A549 (cell line): ENCODE results near the gene RBMS3. TPM values are rescaled to one million over a fixed set of nuclear protein-coding genes. Genes with fewer than 3 reads are reported as not detected.

Source experiments
- ATAC-seq, 2 experiments: fragments of 200-7000 bp in 1 of 2; fragments of >200 bp in 1 of 2; cut with Nextera tagmentation in 1 of 2; cut with Tn5 transposase in 1 of 2; 3 replicates each; pipeline versions ENCODE4 v1.8.0 to v1.9.1; 2018 to 2020; ENCODE audit warnings: mild to moderate bottlenecking in 1 of 2, moderate library complexity in 1 of 2
- CTCF ChIA-PET: fragments of 300-600 bp; sonication (Branson Sonifier 250); formaldehyde crosslinking; extraction: SDS; loops from one replicate; lab custom pipeline; 2021; ENCODE audit warnings: antibody characterized with exemption, inconsistent platforms; lab: Yijun Ruan, JAX
- POLR2A ChIA-PET: fragments of 350-600 bp; formaldehyde crosslinking; extraction: SDS; loops from one replicate; lab custom pipeline; 2021; ENCODE audit warnings: antibody characterized with exemption, inconsistent platforms; lab: Yijun Ruan, JAX
- DNase-seq, 2 experiments: peaks; one replicate each; pipeline versions ENCODE4 v3.0.0 to v3.0.0-alpha.2; 2011 to 2016; ENCODE audit warnings: low read depth in 1 of 2, low spot score in 1 of 2
- FAIRE-seq: peaks from 2 replicates; lab custom pipeline; 2011; peaks lifted over from hg19 to GRCh38; lab: Jason Lieb, UNC
- H3K27ac ChIP-seq, 2 experiments: fragments of >200 bp; sonication (Bioruptor Twin); formaldehyde crosslinking; 3 replicates each; pipeline ENCODE4 v1.5.1; 2016 to 2017
- H3K4me1 ChIP-seq: fragments of >200 bp; sonication (Bioruptor Twin); formaldehyde crosslinking; 3 replicates; pipeline ENCODE4 v1.6.1; 2016
- H3K4me2 ChIP-seq: fragments of >200 bp; sonication (Bioruptor Twin); formaldehyde crosslinking; 3 replicates; pipeline ENCODE4 v1.6.1; 2016
- H3K4me3 ChIP-seq: fragments of >200 bp; sonication (Bioruptor Twin); formaldehyde crosslinking; 3 replicates; pipeline ENCODE4 v1.5.1; 2016
- H3K9me3 ChIP-seq: fragments of >200 bp; sonication (Bioruptor Twin); formaldehyde crosslinking; 3 replicates; pipeline ENCODE4 v1.6.1; 2016
- CEBPB ChIP-seq, 2 experiments: fragments of >200 bp in 1 of 2; sonication (Bioruptor Twin) in 1 of 2; formaldehyde crosslinking in 1 of 2; IDR thresholded peaks; 2 replicates each; pipeline ENCODE4 v1.6.1; 2012 to 2016
- CHD4 ChIP-seq: fragments of 200-600 bp; sonication (generic); IDR thresholded peaks from 2 replicates; pipeline ENCODE4 v1.6.1; 2016; ENCODE audit warnings: antibody characterized with exemption, mild to moderate bottlenecking, borderline replicate concordance
- EHF ChIP-seq: fragments of 250-450 bp; sonication (Bioruptor Pico); IDR thresholded peaks from 2 replicates; pipeline ENCODE4 v1.5.0; 2020; ENCODE audit warnings: mild to moderate bottlenecking
- ESRRA ChIP-seq: fragments of 150-350 bp; IDR thresholded peaks from 2 replicates; pipeline ENCODE4 v1.6.1; 2014; ENCODE audit warnings: mild to moderate bottlenecking, low read length, borderline replicate concordance
- HDAC2 ChIP-seq: fragments of 200-600 bp; sonication (generic); IDR thresholded peaks from 2 replicates; pipeline ENCODE4 v1.6.1; 2016
- HOXA7 ChIP-seq: fragments of 250-450 bp; sonication (Bioruptor Pico); IDR thresholded peaks from 2 replicates; pipeline ENCODE4 v1.5.0; 2020; ENCODE audit warnings: mild to moderate bottlenecking, moderate library complexity
- HOXB13 ChIP-seq: fragments of 250-450 bp; sonication (Bioruptor Pico); IDR thresholded peaks from 2 replicates; pipeline ENCODE4 v1.5.0; 2020; ENCODE audit warnings: low read depth, mild to moderate bottlenecking, moderate library complexity
- HOXB5 ChIP-seq: fragments of 250-450 bp; sonication (Bioruptor Pico); IDR thresholded peaks from 2 replicates; pipeline ENCODE4 v1.5.0; 2020; ENCODE audit warnings: mild to moderate bottlenecking, moderate library complexity
- JUNB ChIP-seq: fragments of >200 bp; sonication (Bioruptor Twin); formaldehyde crosslinking; IDR thresholded peaks from 2 replicates; pipeline ENCODE4 v1.6.1; 2016
- KDM5A ChIP-seq: fragments of 200-600 bp; sonication (generic); IDR thresholded peaks from 2 replicates; pipeline ENCODE4 v1.6.1; 2016; ENCODE audit warnings: antibody characterized with exemption, mild to moderate bottlenecking
- MAFK ChIP-seq: fragments of 450-650 bp; IDR thresholded peaks from 2 replicates; pipeline ENCODE4 v1.6.1; 2014; ENCODE audit not compliant: partially characterized antibody
- MAZ ChIP-seq: fragments of 150-350 bp; IDR thresholded peaks from 2 replicates; pipeline ENCODE4 v1.6.1; 2014; ENCODE audit warnings: antibody characterized with exemption, low read depth, low read length, borderline replicate concordance
- MYC ChIP-seq: IDR thresholded peaks from 2 replicates; pipeline ENCODE4 v1.6.1; 2012; ENCODE audit warnings: mild to moderate bottlenecking, inconsistent platforms, low read length, improper control_type of control experiment, borderline replicate concordance
- NFE2L2 ChIP-seq: fragments of 150-350 bp; conservative IDR thresholded peaks from 2 replicates; pipeline ENCODE4 v1.6.1; 2014; ENCODE audit warnings: low read length
- PHF8 ChIP-seq: fragments of 200-600 bp; sonication (generic); IDR thresholded peaks from 2 replicates; pipeline ENCODE4 v1.6.1; 2016; ENCODE audit warnings: low read depth, mild to moderate bottlenecking, antibody characterized with exemption, moderate library complexity, borderline replicate concordance
- RAD21 ChIP-seq, 2 experiments: fragments of >200 bp in 1 of 2; sonication (Bioruptor Twin) in 1 of 2; formaldehyde crosslinking in 1 of 2; IDR thresholded peaks in 1 of 2; conservative IDR thresholded peaks in 1 of 2; 2 replicates in 1 of 2; 3 replicates in 1 of 2; pipeline ENCODE4 v1.6.1; 2012 to 2018; ENCODE audit warnings: inconsistent platforms in 1 of 2
- RARB ChIP-seq: fragments of 250-450 bp; sonication (Bioruptor Pico); IDR thresholded peaks from 2 replicates; pipeline ENCODE4 v1.8.0; 2021; ENCODE audit warnings: mild to moderate bottlenecking, moderate library complexity
- RNF2 ChIP-seq: fragments of 200-600 bp; sonication (generic); IDR thresholded peaks from 2 replicates; pipeline ENCODE4 v1.6.1; 2016; ENCODE audit warnings: low read depth, mild to moderate bottlenecking, antibody characterized with exemption, moderate library complexity, borderline replicate concordance
- SREBF2 ChIP-seq: fragments of 450-650 bp; IDR thresholded peaks from 2 replicates; pipeline ENCODE4 v1.6.1; 2014; ENCODE audit warnings: mild to moderate bottlenecking, moderate library complexity
- ZC3H11A ChIP-seq: fragments of 450-650 bp; IDR thresholded peaks from 2 replicates; pipeline ENCODE4 v1.6.1; 2014; ENCODE audit warnings: antibody characterized with exemption, mild to moderate bottlenecking
- WGBS: methylation state at CpG from one replicate; pipeline ENCODE4 v1.1.6; 2017; ENCODE audit errors: missing lambda C conversion rate; 5-methylcytosine and 5-hydroxymethylcytosine counted together
- polyA plus RNA-seq, 4 experiments: library from polyadenylated mRNA; depleted of rRNA in 3 of 4; stranded (reverse); fragments of >200 nt; fragmentation: RNase III in 1 of 4; extraction: RNeasy Plus Mini Kit Qiagen cat#74134 plus additional on column Dnase treatment in 1 of 4; gene quantifications; 2 replicates in 3 of 4; 3 replicates in 1 of 4; pipeline ENCODE4 v1.2.3, GENCODE V29; 2011 to 2017
- TF ChIP-seq, protein P1 (sequence below): fragments of >200 bp; sonication (Bioruptor Twin); formaldehyde crosslinking; IDR thresholded peaks from 3 replicates; pipeline ENCODE4 v1.5.1; 2016
- TF ChIP-seq, protein P2 (sequence below): fragments of 150-350 bp; IDR thresholded peaks from 2 replicates; pipeline ENCODE4 v1.6.1; 2014; ENCODE audit warnings: low read depth, mild to moderate bottlenecking, low read length
- TF ChIP-seq, protein P3 (sequence below): fragments of 250-450 bp; sonication (Bioruptor Pico); IDR thresholded peaks from 2 replicates; pipeline ENCODE4 v1.5.0; 2021; ENCODE audit warnings: mild to moderate bottlenecking, moderate library complexity, borderline replicate concordance
- TF ChIP-seq, protein P4 (sequence below): fragments of 450-650 bp; IDR thresholded peaks from 2 replicates; pipeline ENCODE4 v1.6.1; 2014; ENCODE audit warnings: antibody characterized with exemption
- TF ChIP-seq, protein P5 (sequence below): fragments of 200-600 bp; sonication (generic); IDR thresholded peaks from 2 replicates; pipeline ENCODE4 v1.6.1; 2016; ENCODE audit warnings: antibody characterized with exemption, mild to moderate bottlenecking, moderate library complexity

The RBMS3 gene
- polyA plus RNA-seq, 2 of the 4 experiments (the other 2 are of a cell fraction): 0.92 to 4.1 TPM

DNA sequence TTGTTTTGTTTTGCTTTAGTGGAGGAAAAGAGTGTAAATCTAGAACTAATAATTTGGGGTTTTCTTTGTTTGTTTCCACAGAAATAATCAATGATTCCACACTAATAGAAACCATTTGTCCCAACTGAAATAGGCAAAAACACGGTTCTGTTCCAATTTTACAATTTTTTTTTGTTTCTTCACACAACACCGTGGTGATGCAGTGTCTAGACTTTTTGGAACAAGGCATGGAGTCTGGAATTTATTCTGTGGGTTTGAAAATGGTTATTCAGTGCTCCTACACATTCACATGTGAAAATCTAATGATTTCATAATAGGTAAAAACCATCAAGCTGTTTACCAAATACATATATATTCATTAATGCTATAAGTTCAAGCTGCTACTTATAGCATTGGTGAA lies 696.5 kb downstream of the RBMS3 start:
- CTCF ChIA-PET: no interaction called here
- FAIRE-seq (no peak), ATAC-seq (no peak)
- POLR2A ChIA-PET: no interaction called here
- H3K4me3 ChIP-seq: no peak overlapping the region
- 0 out of 3 replicates have a peak, but pooled peaks cover 2% of the 10 kb centered on the region for H3K9me3 ChIP-seq
- 10% methylated on average over 2 of the region's 2 CpGs for WGBS
- no peak for TF ChIP-seq CHD4
- TF ChIP-seq HOXB5 (CRISPR knock-in tag): no peak
- TF ChIP-seq MAZ: no peak
- TF ChIP-seq RARB: no peak
- no peak for TF ChIP-seq HDAC2
- TF ChIP-seq, protein P1, sequence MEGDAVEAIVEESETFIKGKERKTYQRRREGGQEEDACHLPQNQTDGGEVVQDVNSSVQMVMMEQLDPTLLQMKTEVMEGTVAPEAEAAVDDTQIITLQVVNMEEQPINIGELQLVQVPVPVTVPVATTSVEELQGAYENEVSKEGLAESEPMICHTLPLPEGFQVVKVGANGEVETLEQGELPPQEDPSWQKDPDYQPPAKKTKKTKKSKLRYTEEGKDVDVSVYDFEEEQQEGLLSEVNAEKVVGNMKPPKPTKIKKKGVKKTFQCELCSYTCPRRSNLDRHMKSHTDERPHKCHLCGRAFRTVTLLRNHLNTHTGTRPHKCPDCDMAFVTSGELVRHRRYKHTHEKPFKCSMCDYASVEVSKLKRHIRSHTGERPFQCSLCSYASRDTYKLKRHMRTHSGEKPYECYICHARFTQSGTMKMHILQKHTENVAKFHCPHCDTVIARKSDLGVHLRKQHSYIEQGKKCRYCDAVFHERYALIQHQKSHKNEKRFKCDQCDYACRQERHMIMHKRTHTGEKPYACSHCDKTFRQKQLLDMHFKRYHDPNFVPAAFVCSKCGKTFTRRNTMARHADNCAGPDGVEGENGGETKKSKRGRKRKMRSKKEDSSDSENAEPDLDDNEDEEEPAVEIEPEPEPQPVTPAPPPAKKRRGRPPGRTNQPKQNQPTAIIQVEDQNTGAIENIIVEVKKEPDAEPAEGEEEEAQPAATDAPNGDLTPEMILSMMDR: no peak
- TF ChIP-seq, protein P2, sequence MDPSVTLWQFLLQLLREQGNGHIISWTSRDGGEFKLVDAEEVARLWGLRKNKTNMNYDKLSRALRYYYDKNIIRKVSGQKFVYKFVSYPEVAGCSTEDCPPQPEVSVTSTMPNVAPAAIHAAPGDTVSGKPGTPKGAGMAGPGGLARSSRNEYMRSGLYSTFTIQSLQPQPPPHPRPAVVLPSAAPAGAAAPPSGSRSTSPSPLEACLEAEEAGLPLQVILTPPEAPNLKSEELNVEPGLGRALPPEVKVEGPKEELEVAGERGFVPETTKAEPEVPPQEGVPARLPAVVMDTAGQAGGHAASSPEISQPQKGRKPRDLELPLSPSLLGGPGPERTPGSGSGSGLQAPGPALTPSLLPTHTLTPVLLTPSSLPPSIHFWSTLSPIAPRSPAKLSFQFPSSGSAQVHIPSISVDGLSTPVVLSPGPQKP: no peak
- TF ChIP-seq HOXA7 (CRISPR knock-in tag): no peak
- TF ChIP-seq, protein P3, sequence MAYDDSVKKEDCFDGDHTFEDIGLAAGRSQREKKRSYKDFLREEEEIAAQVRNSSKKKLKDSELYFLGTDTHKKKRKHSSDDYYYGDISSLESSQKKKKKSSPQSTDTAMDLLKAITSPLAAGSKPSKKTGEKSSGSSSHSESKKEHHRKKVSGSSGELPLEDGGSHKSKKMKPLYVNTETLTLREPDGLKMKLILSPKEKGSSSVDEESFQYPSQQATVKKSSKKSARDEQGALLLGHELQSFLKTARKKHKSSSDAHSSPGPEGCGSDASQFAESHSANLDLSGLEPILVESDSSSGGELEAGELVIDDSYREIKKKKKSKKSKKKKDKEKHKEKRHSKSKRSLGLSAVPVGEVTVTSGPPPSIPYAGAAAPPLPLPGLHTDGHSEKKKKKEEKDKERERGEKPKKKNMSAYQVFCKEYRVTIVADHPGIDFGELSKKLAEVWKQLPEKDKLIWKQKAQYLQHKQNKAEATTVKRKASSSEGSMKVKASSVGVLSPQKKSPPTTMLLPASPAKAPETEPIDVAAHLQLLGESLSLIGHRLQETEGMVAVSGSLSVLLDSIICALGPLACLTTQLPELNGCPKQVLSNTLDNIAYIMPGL (CRISPR knock-in tag): no peak
- no peak for TF ChIP-seq ESRRA
- no peak for TF ChIP-seq MYC
- TF ChIP-seq, protein P4, sequence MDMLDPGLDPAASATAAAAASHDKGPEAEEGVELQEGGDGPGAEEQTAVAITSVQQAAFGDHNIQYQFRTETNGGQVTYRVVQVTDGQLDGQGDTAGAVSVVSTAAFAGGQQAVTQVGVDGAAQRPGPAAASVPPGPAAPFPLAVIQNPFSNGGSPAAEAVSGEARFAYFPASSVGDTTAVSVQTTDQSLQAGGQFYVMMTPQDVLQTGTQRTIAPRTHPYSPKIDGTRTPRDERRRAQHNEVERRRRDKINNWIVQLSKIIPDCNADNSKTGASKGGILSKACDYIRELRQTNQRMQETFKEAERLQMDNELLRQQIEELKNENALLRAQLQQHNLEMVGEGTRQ: no peak
- no peak for TF ChIP-seq RNF2
- no peak for TF ChIP-seq JUNB
- no peak for TF ChIP-seq RAD21 (conservative IDR thresholded peaks at IDR 0.05 in 1 of 2, IDR thresholded peaks at IDR 0.05 in 1 of 2)
- no peak for TF ChIP-seq ZC3H11A
- TF ChIP-seq NFE2L2: no peak
- no peak for TF ChIP-seq CEBPB (IDR thresholded peaks at IDR 0.05)
- TF ChIP-seq PHF8: no peak
- TF ChIP-seq, all 56 proteins: peak for 0
- Histone ChIP-seq H3K27ac (no peak overlapping the region), H3K4me2 (no peak overlapping the region), H3K4me1 (no peaks in the 10 kb centered on the region)
- no peak for DNase-seq

DNA sequence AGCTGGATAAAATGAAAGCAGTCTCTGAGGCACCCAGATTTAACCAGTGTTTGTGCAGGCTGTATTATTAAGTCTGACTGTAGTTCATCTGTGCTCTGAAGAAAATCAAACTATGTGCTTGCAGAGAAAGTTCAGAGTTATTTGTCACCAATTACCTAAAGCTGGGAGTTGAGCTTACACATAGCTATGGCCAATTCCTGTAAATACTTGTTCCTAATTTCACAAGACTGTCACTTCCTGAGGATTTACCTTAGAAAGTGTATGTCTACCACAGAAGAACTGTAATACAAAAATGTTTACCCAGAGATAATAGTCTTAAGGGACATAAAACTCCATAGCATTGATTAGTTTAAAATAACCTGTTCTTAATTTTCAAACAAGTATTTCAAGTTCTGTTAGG lies 697.2 kb downstream of the RBMS3 start:
- FAIRE-seq: no peak
- TF ChIP-seq KDM5A (no peak), ZC3H11A (no peak), ESRRA (no peak), HOXA7 (CRISPR knock-in tag) (no peak), CEBPB (IDR thresholded peaks at IDR 0.05) (no peak), MYC (no peak), EHF (no peak), SREBF2 (no peak), MAFK (no peak), HOXB13 (CRISPR knock-in tag) (no peak), HDAC2 (no peak)
- TF ChIP-seq, protein P5, sequence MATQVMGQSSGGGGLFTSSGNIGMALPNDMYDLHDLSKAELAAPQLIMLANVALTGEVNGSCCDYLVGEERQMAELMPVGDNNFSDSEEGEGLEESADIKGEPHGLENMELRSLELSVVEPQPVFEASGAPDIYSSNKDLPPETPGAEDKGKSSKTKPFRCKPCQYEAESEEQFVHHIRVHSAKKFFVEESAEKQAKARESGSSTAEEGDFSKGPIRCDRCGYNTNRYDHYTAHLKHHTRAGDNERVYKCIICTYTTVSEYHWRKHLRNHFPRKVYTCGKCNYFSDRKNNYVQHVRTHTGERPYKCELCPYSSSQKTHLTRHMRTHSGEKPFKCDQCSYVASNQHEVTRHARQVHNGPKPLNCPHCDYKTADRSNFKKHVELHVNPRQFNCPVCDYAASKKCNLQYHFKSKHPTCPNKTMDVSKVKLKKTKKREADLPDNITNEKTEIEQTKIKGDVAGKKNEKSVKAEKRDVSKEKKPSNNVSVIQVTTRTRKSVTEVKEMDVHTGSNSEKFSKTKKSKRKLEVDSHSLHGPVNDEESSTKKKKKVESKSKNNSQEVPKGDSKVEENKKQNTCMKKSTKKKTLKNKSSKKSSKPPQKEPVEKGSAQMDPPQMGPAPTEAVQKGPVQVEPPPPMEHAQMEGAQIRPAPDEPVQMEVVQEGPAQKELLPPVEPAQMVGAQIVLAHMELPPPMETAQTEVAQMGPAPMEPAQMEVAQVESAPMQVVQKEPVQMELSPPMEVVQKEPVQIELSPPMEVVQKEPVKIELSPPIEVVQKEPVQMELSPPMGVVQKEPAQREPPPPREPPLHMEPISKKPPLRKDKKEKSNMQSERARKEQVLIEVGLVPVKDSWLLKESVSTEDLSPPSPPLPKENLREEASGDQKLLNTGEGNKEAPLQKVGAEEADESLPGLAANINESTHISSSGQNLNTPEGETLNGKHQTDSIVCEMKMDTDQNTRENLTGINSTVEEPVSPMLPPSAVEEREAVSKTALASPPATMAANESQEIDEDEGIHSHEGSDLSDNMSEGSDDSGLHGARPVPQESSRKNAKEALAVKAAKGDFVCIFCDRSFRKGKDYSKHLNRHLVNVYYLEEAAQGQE: no peak
- TF ChIP-seq, protein P3 (CRISPR knock-in tag): no peak

More for the DNA sequence above, 697.2 kb downstream of the RBMS3 start:
- POLR2A ChIA-PET: no interaction called here
- DNase-seq: no peak
- Histone ChIP-seq H3K4me3 (no peak overlapping the region), H3K4me1 (no peaks in the 10 kb centered on the region), H3K27ac (no peak overlapping the region), H3K4me2 (no peak overlapping the region), H3K9me3 (0 out of 3 replicates have a peak, but pooled peaks cover 2% of the 10 kb centered on the region)
- ATAC-seq: no peak
- CTCF ChIA-PET: interaction anchor here (0.6 kb wide), 1 partner anchor 1088 kb away, joined by 5 read pairs; no protein-coding TSS in a partner anchor
